H1 (cell line): ENCODE measurements around the gene GIT1. TPM values are rescaled to one million over a fixed set of nuclear protein-coding genes. Genes with fewer than 3 reads are reported as not detected.

Experiments
- ASH2L ChIP-seq: fragments of 200-600, 300-600 bp; sonication (generic); IDR thresholded peaks from one replicate; pipeline ENCODE4 v1.7.1; 2017; ENCODE audit warnings: low read length
- CBX8 ChIP-seq: fragments of 300-800, 300-1000 bp; sonication (generic); IDR thresholded peaks from 2 replicates; pipeline ENCODE4 v1.7.1; 2016; ENCODE audit warnings: low read depth, low read length, borderline replicate concordance
- EZH2 ChIP-seq: fragments of 200-600 bp; sonication (generic); IDR thresholded peaks from 2 replicates; pipeline ENCODE4 v1.7.1; 2012; ENCODE audit warnings: low read depth, mild to moderate bottlenecking, moderate library complexity, low read length, inconsistent platforms; ENCODE audit not compliant: severe bottlenecking
- SIRT6 ChIP-seq: IDR thresholded peaks from one replicate; pipeline ENCODE4 v1.7.1; 2012; ENCODE audit warnings: low read length, inconsistent platforms
- polyA plus RNA-seq, 7 experiments: library from polyadenylated mRNA; depleted of rRNA in 3 of 7; stranded (reverse) in 5 of 7; unstranded in 2 of 7; fragments of >200 nt in 5 of 7; fragments of 200-250 nt in 2 of 7; gene quantifications; 1 replicate in 5 of 7; 2 replicates in 1 of 7; 4 replicates in 1 of 7; pipeline versions ENCODE4 v1.2.1 to v1.2.3, GENCODE V29; 2011 to 2013; ENCODE audit warnings: missing spikeins in 2 of 7, mixed read lengths in 2 of 7
- total RNA-seq: library from RNA; stranded (reverse); fragmentation: NEBNext Ultra II Directional; extraction: Animal tissue kit (Norgen Biotek cat#: 25700); gene quantifications from 2 replicates; pipeline ENCODE4 v1.2.1, GENCODE V29; 2021

GIT1 gene
- total and polyA plus RNA-seq, 2 of the 8 experiments (the other 6 are each of a cell fraction or from before 2014, with no cell fraction given) = 62.4 to 63.0 TPM

DNA sequence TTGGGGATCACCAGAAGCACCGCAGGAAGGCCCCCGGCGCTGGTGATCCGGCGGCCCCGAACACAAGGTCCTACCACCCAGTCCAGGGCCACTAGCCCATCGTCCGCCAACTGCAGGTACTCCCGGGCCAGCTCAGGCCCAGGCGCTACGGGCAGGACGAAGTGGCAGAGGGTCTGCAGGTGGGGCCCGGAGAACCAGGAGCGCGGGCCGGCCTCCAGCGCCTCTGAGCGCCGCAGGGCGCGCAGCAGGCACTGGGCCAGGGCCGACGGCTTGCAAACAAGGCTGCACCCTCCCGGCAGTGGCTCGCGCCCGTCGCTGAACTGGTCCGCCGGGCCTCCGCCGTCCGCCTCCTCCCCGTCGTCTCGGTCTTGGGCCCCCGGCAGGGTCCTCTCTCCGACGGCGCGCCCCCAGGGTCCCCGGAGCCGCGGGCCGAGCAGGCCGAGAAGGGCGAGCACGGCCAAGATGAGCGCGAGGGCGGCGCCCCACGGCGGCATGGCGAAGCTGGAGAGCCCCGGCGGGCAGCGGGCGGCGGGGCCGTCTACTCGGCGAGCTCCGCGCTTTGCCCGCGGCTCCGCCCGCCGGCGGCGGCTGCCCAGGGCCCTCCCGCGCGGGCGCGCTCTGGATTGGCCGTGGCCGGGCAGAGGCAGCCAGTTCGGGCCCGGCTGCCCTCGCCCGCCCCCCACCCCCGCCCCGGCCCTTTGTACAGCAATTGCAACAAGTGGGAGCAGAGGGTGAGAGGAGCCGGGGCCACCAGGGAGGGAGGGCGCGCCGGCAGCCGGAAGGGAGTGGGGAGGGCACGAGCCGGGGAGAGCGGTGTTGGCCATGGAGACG is 22.8 kb downstream of the GIT1 start, which contains the start of gene ABHD15 (continued):
- TF ChIP-seq SIRT6 (no peak), EZH2 (peak; percentile 46), CBX8 (no peak), ASH2L (peak; percentile 26)
